ENCODE data around the gene KRTAP17-1. TPM values are rescaled to one million over a fixed set of nuclear protein-coding genes. Genes with fewer than 3 reads are reported as not detected.

Gene KRTAP17-1
- total RNA-seq, 2 donors from 2014 or later: not detected

GRCh38 chr17:41325126-41325525 is 9.6 kb upstream of the KRTAP17-1 start:
- Histone ChIP-seq H3K9me3 (no peaks in the 10 kb centered on the region), H3K9ac (ENCODE audit: low read depth in 2 of 2, low read length in 2 of 2) (no peak overlapping the region), H3K27me3 (no peaks in the 10 kb centered on the region), H3K36me3 (no peaks in the 10 kb centered on the region), H3K4me3 (no peak overlapping the region), H3K4me1 (no peaks in the 10 kb centered on the region), H3K27ac (no peak overlapping the region)
- DNase-seq: no peak
- TF ChIP-seq CTCF (IDR thresholded peaks at IDR 0.05): no peak
- intact Hi-C loops (cut with DNase I): loop anchor here (10.0 kb wide), 2 partner anchors 320 to 470 kb away; no protein-coding TSS in a partner anchor

- no peak overlapping the region for H3K27ac ChIP-seq
- no peaks in the 10 kb centered on the region for H3K36me3 ChIP-seq
- no peak for DNase-seq
- TF ChIP-seq CTCF (IDR thresholded peaks at IDR 0.05): no peak
- no peaks in the 10 kb centered on the region for H3K27me3 ChIP-seq
- no peaks in the 10 kb centered on the region for H3K9me3 ChIP-seq
- H3K4me3 ChIP-seq: no peak overlapping the region
- H3K4me1 ChIP-seq: no peaks in the 10 kb centered on the region
- no peak overlapping the region for H3K9ac ChIP-seq (ENCODE audit: low read depth in 2 of 2, low read length in 2 of 2)
- intact Hi-C loops (cut with DNase I): loop anchor here (5.0 to 10.0 kb wide), 3 partner anchors 320 to 470 kb away; no protein-coding TSS in a partner anchor
Measured at GRCh38 chr17:41324180-41325075, 8.9 kb upstream of the KRTAP17-1 start.

- intact Hi-C loops (cut with DNase I): loop anchor here (5.0 to 10.0 kb wide), 3 partner anchors 322 to 468 kb away; no protein-coding TSS in a partner anchor
Measured at GRCh38 chr17:41322903-41323895, 7.7 kb upstream of the KRTAP17-1 start.

GRCh38 chr17:41322094-41322902 is 6.8 kb upstream of the KRTAP17-1 start:
- intact Hi-C loops (cut with DNase I): loop anchor here (5.0 to 10.0 kb wide), 3 partner anchors 323 to 467 kb away; no protein-coding TSS in a partner anchor
- Histone ChIP-seq H3K36me3 (no peaks in the 10 kb centered on the region), H3K27ac (no peak overlapping the region), H3K9me3 (no peaks in the 10 kb centered on the region), H3K4me1 (no peaks in the 10 kb centered on the region), H3K27me3 (no peaks in the 10 kb centered on the region), H3K9ac (ENCODE audit: low read depth in 2 of 2, low read length in 2 of 2) (no peak overlapping the region), H3K4me3 (no peak overlapping the region)
- peak; percentile 79 for TF ChIP-seq CTCF (IDR thresholded peaks at IDR 0.05)
- DNase-seq: no peak

More at GRCh38 chr17:41322903-41323895, 7.7 kb upstream of the KRTAP17-1 start:
- Histone ChIP-seq H3K4me3 (no peak overlapping the region), H3K4me1 (no peaks in the 10 kb centered on the region), H3K27ac (no peak overlapping the region), H3K9ac (ENCODE audit: low read depth in 2 of 2, low read length in 2 of 2) (no peak overlapping the region), H3K27me3 (no peaks in the 10 kb centered on the region), H3K9me3 (no peaks in the 10 kb centered on the region), H3K36me3 (no peaks in the 10 kb centered on the region)
- no peak for TF ChIP-seq CTCF (IDR thresholded peaks at IDR 0.05)
- no peak for DNase-seq
